22Rv1 (cell line): ENCODE data around the gene FBXL3.

Experiments used
- H3K27ac ChIP-seq: fragments of 450-650 bp; 2 replicates; pipeline ENCODE4 v1.5.1; 2017
- ZFX ChIP-seq: fragments of 450-650 bp; IDR thresholded peaks from 2 replicates; pipeline ENCODE4 v1.6.1; 2017; ENCODE audit warnings: antibody characterized with exemption, borderline replicate concordance
- TF ChIP-seq, protein P1 (sequence below): fragments of 450-650 bp; IDR thresholded peaks from 2 replicates; pipeline ENCODE4 v1.5.1; 2017; ENCODE audit warnings: mild to moderate bottlenecking

FBXL3 gene

GRCh38 chr13:76983676-76984075, 43.3 kb downstream of the FBXL3 start:
- no peak overlapping the region for H3K27ac ChIP-seq
- TF ChIP-seq, protein P1, sequence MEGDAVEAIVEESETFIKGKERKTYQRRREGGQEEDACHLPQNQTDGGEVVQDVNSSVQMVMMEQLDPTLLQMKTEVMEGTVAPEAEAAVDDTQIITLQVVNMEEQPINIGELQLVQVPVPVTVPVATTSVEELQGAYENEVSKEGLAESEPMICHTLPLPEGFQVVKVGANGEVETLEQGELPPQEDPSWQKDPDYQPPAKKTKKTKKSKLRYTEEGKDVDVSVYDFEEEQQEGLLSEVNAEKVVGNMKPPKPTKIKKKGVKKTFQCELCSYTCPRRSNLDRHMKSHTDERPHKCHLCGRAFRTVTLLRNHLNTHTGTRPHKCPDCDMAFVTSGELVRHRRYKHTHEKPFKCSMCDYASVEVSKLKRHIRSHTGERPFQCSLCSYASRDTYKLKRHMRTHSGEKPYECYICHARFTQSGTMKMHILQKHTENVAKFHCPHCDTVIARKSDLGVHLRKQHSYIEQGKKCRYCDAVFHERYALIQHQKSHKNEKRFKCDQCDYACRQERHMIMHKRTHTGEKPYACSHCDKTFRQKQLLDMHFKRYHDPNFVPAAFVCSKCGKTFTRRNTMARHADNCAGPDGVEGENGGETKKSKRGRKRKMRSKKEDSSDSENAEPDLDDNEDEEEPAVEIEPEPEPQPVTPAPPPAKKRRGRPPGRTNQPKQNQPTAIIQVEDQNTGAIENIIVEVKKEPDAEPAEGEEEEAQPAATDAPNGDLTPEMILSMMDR: no peak
- no peak for TF ChIP-seq ZFX

GRCh38 chr13:76982061-76982460, 44.9 kb downstream of the FBXL3 start:
- no peak for TF ChIP-seq ZFX
- TF ChIP-seq, protein P1: no peak
- no peak overlapping the region for H3K27ac ChIP-seq

DNA sequence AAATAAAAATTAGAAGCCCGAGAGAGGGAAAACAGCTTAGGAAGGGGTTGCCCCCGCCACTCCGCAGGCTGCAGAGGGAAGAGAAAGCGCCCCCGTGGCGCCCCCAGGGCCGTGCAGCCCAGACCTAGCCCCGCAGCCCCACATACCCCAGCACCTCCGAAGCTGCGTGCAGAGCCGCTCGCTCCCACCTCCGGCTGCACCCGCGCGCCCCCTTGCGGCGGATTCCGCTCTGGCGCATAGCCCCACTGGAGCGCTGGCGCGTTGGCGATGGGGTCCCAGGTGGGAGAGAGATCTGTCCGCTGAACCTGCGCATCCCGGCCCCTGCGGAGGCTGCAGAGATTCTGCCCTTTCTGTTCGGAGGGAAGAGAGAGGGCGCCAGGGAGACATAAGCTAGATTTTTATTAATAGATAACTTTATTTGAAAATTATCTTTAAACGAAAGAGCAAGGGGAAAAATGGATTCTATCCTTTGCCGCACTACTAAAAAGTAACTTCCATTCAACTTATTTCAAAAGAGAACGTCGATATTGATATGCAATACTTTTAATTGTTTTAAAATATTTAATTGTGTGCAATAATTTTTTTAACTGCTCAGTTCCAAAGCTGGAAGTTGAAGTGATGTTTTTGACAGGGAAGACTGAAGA, 46.8 kb downstream of the FBXL3 start:
- no peak overlapping the region for H3K27ac ChIP-seq
- TF ChIP-seq, protein P1: peak; percentile 99
- no peak for TF ChIP-seq ZFX

DNA sequence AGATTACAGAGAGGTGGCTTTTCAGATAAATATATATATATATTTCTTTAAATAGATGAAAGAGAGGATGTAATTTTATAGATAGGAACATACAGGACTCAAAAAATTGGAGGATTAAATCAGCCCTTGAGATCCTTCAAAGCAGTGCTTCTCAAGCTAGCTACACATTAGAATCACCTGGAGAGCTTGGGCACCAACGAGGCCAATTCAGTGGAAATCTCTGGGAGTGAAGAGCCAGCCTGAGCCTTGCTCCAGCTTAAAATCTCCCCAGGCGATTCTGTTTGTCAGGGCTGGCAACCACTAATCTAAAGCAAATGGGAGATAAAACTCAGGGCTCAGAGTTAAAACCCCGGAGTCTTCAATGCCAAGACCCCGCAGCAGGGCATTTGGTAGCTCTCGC, 50.0 kb downstream of the FBXL3 start:
- no peak for TF ChIP-seq ZFX
- TF ChIP-seq, protein P1: no peak
- H3K27ac ChIP-seq: no peak overlapping the region

GRCh38 chr13:76976490-76976889, 50.5 kb downstream of the FBXL3 start:
- no peak overlapping the region for H3K27ac ChIP-seq
- no peak for TF ChIP-seq ZFX
- TF ChIP-seq, protein P1: no peak

DNA sequence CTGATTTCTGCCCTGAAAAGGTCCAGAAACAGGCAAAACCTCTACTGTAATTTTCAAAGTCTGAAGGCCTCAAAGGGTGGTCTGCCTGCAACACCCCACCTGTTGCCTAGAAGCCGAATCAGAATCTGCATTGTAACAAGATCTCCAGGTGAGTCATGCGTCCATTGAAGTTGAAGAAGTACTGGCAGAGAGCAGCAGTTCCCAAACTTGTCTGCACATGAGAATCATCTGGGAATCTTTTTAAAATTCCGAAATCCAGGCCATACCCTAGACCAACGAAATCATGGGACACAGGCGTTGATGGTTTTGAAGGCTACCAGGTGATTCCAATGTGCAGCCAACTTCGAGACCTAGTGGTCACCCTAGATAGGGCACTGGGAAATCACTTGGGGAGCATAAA, 51.1 kb downstream of the FBXL3 start:
- no peak overlapping the region for H3K27ac ChIP-seq
- TF ChIP-seq, protein P1: no peak
- TF ChIP-seq ZFX: no peak

GRCh38 chr13:76974618-76974975, 52.4 kb downstream of the FBXL3 start:
- TF ChIP-seq, protein P1: no peak
- TF ChIP-seq ZFX: no peak
- H3K27ac ChIP-seq: no peak overlapping the region
